Parathyroid adenoma (tissue), 2 donors: Measurements from ENCODE around the gene RAB3IL1.
"Not testable (repeated sequence)": the region's sequence is repeated elsewhere in the genome, so short reads cannot be mapped to it uniquely, and the experiment has no call there.

Experiments
- H2AFZ ChIP-seq: fragments of 300-600 bp; sonication (generic); one replicate; pipeline ENCODE4 v1.7.0; 2017; ENCODE audit warnings: antibody characterized with exemption, mild to moderate bottlenecking
- H3K27ac ChIP-seq: fragments of 300-600 bp; sonication (generic); one replicate; pipeline ENCODE4 v1.7.0; 2017
- H3K27me3 ChIP-seq: fragments of 300-600 bp; sonication (generic); one replicate; pipeline ENCODE4 v1.7.0; 2017; ENCODE audit warnings: low read length; ENCODE audit not compliant: control insufficient read depth, insufficient read depth
- H3K36me3 ChIP-seq: fragments of 300-600 bp; sonication (generic); one replicate; pipeline ENCODE4 v1.7.0; 2017; ENCODE audit warnings: low read length; ENCODE audit not compliant: control insufficient read depth, insufficient read depth
- H3K4me1 ChIP-seq: fragments of 300-600 bp; sonication (generic); one replicate; pipeline ENCODE4 v1.7.0; 2017; ENCODE audit warnings: control low read depth
- H3K4me2 ChIP-seq: fragments of 300-600 bp; sonication (generic); one replicate; pipeline ENCODE4 v1.7.0; 2017; ENCODE audit warnings: low read length
- H3K4me3 ChIP-seq: fragments of 300-600 bp; sonication (generic); one replicate; pipeline ENCODE4 v1.7.0; 2017; ENCODE audit warnings: low read depth, low read length
- H3K79me2 ChIP-seq: fragments of 300-600 bp; sonication (generic); one replicate; pipeline ENCODE4 v1.7.0; 2017; ENCODE audit warnings: control low read depth
- H3K9ac ChIP-seq: fragments of 300-600 bp; sonication (generic); one replicate; pipeline ENCODE4 v1.7.0; 2017; ENCODE audit warnings: mild to moderate bottlenecking
- H3K9me3 ChIP-seq: fragments of 300-600 bp; sonication (generic); one replicate; pipeline ENCODE4 v1.7.0; 2017; ENCODE audit warnings: low read length; ENCODE audit not compliant: control insufficient read depth
- CTCF ChIP-seq: fragments of 300-600 bp; sonication (generic); IDR thresholded peaks from one replicate; pipeline ENCODE4 v1.7.0; 2017; ENCODE audit warnings: antibody characterized with exemption, mild to moderate bottlenecking
- donor health status: primary hyperparathyroidism.

The RAB3IL1 gene

DNA sequence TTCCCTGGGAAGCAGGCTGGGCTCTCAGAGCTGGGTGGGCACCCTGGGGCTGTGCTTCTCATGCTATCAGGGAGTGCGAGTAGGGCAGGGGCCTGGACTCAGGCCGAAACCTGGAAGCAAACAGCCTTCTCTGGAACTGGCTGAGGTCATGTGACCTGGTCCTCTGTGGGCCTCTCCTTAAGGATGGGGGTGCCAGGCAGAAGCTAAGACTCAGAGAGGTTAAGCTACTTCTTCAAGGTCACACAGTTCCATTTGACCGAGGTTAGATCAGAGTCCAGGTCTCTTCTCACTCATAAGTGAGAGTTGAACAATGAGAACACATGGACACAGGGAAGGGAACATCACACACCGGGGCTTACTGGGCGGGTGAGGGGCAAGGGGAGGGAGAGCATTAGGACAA lies 33.4 kb downstream of the RAB3IL1 start:
- Histone ChIP-seq H3K4me2 (no peak overlapping the region), H3K4me3 (no peak overlapping the region), H3K36me3 (no peaks in the 10 kb centered on the region), H3K9me3 (no peaks in the 10 kb centered on the region), H3K27me3 (no peaks in the 10 kb centered on the region), H3K27ac (no peak overlapping the region), H3K4me1 (no peaks in the 10 kb centered on the region), H2AFZ (no peak overlapping the region), H3K9ac (no peak overlapping the region), H3K79me2 (no peaks in the 10 kb centered on the region)
- no peak for TF ChIP-seq CTCF

- no peaks in the 10 kb centered on the region for H3K27me3 ChIP-seq
- no peak overlapping the region for H3K4me3 ChIP-seq
- no peak overlapping the region for H3K27ac ChIP-seq
- H3K36me3 ChIP-seq, result no peaks in the 10 kb centered on the region
- H3K9ac ChIP-seq, result no peak overlapping the region
- no peaks in the 10 kb centered on the region for H3K4me1 ChIP-seq
- H2AFZ ChIP-seq, result no peak overlapping the region
- H3K9me3 ChIP-seq, result no peaks in the 10 kb centered on the region
- no peak overlapping the region for H3K4me2 ChIP-seq
- TF ChIP-seq CTCF, result no peak
- no peaks in the 10 kb centered on the region for H3K79me2 ChIP-seq
These were observed 34.0 kb downstream of the RAB3IL1 start for GRCh38 chr11:61883327-61883726.

GRCh38 chr11:61882879-61883278 lies 34.5 kb downstream of the RAB3IL1 start:
- Histone ChIP-seq H3K4me2 (no peak overlapping the region), H3K36me3 (no peaks in the 10 kb centered on the region), H3K27me3 (no peaks in the 10 kb centered on the region), H3K9ac (no peak overlapping the region), H3K79me2 (no peaks in the 10 kb centered on the region), H2AFZ (no peak overlapping the region), H3K27ac (no peak overlapping the region), H3K4me3 (no peak overlapping the region), H3K4me1 (no peaks in the 10 kb centered on the region), H3K9me3 (no peaks in the 10 kb centered on the region)
- TF ChIP-seq CTCF, result no peak

GRCh38 chr11:61882267-61882666 lies 35.1 kb downstream of the RAB3IL1 start:
- H3K9ac ChIP-seq, H3K4me3 ChIP-seq, H3K27ac ChIP-seq, H3K27me3 ChIP-seq, H2AFZ ChIP-seq, H3K36me3 ChIP-seq, H3K9me3 ChIP-seq, H3K4me1 ChIP-seq, H3K4me2 ChIP-seq, H3K79me2 ChIP-seq: not testable (repeated sequence)

DNA sequence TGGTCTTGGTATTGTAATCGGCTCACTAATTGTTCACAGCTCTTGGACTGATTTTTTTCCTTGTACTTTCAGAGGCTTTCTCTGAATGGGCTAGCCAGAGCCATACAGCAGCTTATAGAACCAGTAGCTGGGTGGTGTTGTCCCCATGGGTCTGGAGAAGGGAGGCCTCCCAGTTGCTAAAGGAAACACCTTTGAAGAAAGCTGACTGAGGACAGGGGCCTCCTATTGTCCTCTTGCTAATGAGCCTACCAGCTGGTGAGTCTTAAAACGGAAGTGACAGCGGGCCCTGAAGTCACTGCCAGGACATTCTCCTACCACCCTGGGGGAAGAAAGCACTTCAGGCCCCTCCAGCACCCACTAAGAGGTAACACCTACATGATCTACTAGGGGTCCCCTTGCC lies 36.0 kb downstream of the RAB3IL1 start:
- no peaks in the 10 kb centered on the region for H3K36me3 ChIP-seq
- TF ChIP-seq CTCF, result no peak
- H3K79me2 ChIP-seq, result no peaks in the 10 kb centered on the region
- H3K9me3 ChIP-seq, result no peaks in the 10 kb centered on the region
- no peaks in the 10 kb centered on the region for H3K27me3 ChIP-seq
- H3K4me1 ChIP-seq, result no peaks in the 10 kb centered on the region
- no peak overlapping the region for H3K4me3 ChIP-seq
- no peak overlapping the region for H3K4me2 ChIP-seq
- H3K27ac ChIP-seq, result no peak overlapping the region
- no peak overlapping the region for H2AFZ ChIP-seq
- no peak overlapping the region for H3K9ac ChIP-seq
